ENCODE measurements around the gene TASP1. TPM values are rescaled to one million over a fixed set of nuclear protein-coding genes. Genes with fewer than 3 reads are reported as not detected.
A peak's percentile ranks its signal among the peaks of the same experiment; 100 is the strongest.
"Not testable (repeated sequence)": the region's sequence is repeated elsewhere in the genome, so short reads cannot be mapped to it uniquely, and the experiment has no call there.

The TASP1 gene
- total RNA-seq, 1 donor from 2014 or later = 14.9 TPM

- peaks cover 2% of the 10 kb centered on the region for H3K27me3 Mint-ChIP-seq
- no peaks in the 10 kb centered on the region for H3K36me3 Mint-ChIP-seq (ENCODE audit: low read depth)
- DNase-seq = no peak
- H3K27ac Mint-ChIP-seq = no peak overlapping the region
- intact Hi-C loops (cut with micrococcal nuclease) = no loop called here
- no peaks in the 10 kb centered on the region for H3K9me3 Mint-ChIP-seq
- H3K4me1 Mint-ChIP-seq = no peaks in the 10 kb centered on the region
- H3K4me3 Mint-ChIP-seq = no peak overlapping the region
Observed at GRCh38 chr20:13665709-13666395, 27.1 kb upstream of the TASP1 start.

DNA sequence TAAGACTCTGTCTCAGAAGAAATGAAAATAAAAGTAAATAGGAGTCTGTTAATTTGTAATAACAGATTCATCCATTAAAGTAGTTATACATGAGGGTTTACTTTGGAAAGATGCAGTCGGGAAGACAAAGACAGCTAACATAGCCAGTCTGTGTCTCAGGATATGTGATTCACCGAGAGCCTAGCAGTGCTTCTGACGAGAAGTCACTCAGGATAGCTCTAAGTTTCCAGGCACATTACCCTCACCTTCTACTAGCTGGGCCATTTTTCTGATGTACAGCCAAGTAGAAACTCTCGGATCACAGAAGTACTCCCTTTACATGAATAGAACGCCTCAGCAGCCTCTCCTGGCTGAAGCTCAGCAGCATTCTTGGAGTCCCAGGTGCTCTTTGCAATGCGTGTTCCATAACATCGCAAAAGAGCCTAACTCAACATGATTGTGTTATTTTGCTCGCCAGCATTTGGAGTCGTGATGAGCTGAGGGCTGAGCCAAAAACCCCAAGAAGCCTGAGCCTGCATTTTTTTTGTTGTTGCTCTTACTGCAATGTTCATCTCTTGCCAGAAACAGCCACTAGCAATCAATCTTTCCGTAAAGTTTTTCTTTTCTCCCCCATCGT is 22.4 kb upstream of the TASP1 start:
- intact Hi-C loops (cut with micrococcal nuclease) = no loop called here
- Mint-ChIP-seq H3K4me1 (no peaks in the 10 kb centered on the region), H3K36me3 (ENCODE audit: low read depth) (no peaks in the 10 kb centered on the region), H3K4me3 (no peak overlapping the region), H3K9me3 (no peaks in the 10 kb centered on the region), H3K27me3 (no peaks in the 10 kb centered on the region), H3K27ac (no peak overlapping the region)
- DNase-seq = no peak

DNA sequence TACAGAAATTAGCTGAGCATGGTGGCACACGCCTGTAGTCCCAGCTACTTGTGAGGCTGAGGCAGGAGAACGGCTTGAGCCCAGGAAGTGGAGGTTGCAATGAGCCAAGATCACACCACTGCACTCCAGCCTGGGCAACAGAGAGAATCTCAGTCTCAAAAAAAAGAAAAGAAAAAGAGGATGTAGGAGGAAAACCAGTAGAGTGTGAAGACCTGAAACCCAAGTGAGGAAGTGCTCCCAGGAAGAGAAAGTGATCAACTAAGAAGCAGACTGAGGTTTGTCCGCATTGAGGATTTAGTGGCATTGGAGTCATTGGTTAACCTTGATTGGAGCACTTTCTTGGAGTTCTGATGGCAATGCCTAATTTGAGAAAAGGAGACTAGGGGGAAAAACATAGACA is 20.6 kb upstream of the TASP1 start:
- intact Hi-C loops (cut with micrococcal nuclease) = no loop called here
- DNase-seq = no peak
- no peak overlapping the region for H3K4me3 Mint-ChIP-seq
- H3K27me3 Mint-ChIP-seq = no peaks in the 10 kb centered on the region
- no peak overlapping the region for H3K27ac Mint-ChIP-seq
- H3K4me1 Mint-ChIP-seq = no peaks in the 10 kb centered on the region
- H3K9me3 Mint-ChIP-seq = no peaks in the 10 kb centered on the region
- no peaks in the 10 kb centered on the region for H3K36me3 Mint-ChIP-seq (ENCODE audit: low read depth)

DNA sequence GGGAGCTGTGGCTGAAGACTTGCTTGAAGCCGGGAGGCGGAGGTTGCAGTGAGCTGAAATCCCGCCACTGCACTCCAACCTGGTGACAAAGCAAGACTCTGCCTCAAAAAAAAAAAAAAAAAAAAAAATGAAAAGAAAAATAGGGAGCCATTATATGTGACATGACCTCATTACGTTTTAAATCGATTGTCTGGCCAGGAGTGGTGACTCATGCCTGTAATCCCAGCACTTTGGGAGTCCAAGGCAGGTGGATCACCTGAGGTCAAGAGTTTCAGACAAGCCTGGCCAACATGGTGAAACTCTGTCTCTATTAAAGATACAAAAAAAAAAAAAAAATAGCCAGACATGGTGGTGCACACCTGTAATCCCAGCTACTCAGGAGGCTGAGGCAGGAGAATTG is 19.3 kb upstream of the TASP1 start:
- H3K9me3 Mint-ChIP-seq; H3K27ac Mint-ChIP-seq; DNase-seq; H3K27me3 Mint-ChIP-seq; H3K4me1 Mint-ChIP-seq; H3K36me3 Mint-ChIP-seq (ENCODE audit: low read depth); H3K4me3 Mint-ChIP-seq; intact Hi-C loops (cut with micrococcal nuclease): not testable (repeated sequence)

DNA sequence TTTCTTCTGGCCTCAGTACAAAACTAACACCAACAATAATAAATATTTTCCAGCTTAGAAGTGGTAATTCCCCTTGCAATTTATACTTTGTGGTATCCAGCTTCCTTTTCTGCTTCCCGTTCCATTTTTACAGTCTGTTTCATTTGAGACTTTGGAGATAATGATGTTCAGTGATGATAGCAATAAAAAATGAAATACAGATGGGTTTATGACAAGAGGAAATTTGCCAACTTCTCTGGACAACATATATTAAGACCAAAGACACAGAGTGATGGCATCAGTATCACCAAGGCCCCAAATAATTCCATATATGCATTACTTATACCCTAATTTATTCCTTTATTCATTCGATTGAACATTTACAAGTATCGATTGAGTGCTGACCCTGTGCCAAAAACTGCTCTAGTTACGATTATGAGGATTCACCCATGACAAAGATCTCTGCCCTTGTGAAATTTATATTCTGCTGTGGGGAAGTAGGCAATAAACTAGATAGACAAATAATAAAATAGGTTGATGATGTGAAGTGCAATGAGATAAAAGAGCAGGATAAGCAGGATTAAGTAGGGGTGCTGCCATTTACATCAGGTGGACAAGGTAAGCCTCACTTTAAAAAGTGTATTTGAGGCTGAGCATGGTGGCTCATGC is 18.1 kb upstream of the TASP1 start:
- Mint-ChIP-seq H3K4me1 (no peaks in the 10 kb centered on the region), H3K4me3 (no peak overlapping the region), H3K27ac (no peak overlapping the region), H3K36me3 (ENCODE audit: low read depth) (no peaks in the 10 kb centered on the region), H3K27me3 (peaks cover 4% of the 10 kb centered on the region), H3K9me3 (no peaks in the 10 kb centered on the region)
- no peak for DNase-seq
- intact Hi-C loops (cut with micrococcal nuclease) = no loop called here

GRCh38 chr20:13654463-13655023 is 15.8 kb upstream of the TASP1 start:
- H3K27ac Mint-ChIP-seq = no peak overlapping the region
- H3K36me3 Mint-ChIP-seq (ENCODE audit: low read depth) = no peaks in the 10 kb centered on the region
- H3K9me3 Mint-ChIP-seq = no peaks in the 10 kb centered on the region
- H3K27me3 Mint-ChIP-seq = peaks cover 4% of the 10 kb centered on the region
- no peaks in the 10 kb centered on the region for H3K4me1 Mint-ChIP-seq
- DNase-seq = no peak
- intact Hi-C loops (cut with micrococcal nuclease) = no loop called here
- no peak overlapping the region for H3K4me3 Mint-ChIP-seq

- Mint-ChIP-seq H3K36me3 (ENCODE audit: low read depth) (no peaks in the 10 kb centered on the region), H3K4me1 (no peaks in the 10 kb centered on the region)
- intact Hi-C loops (cut with micrococcal nuclease) = no loop called here
Observed at GRCh38 chr20:13650474-13650873, 11.7 kb upstream of the TASP1 start.

GRCh38 chr20:13648291-13649228 is 9.8 kb upstream of the TASP1 start:
- intact Hi-C loops (cut with micrococcal nuclease) = no loop called here
- Mint-ChIP-seq H3K4me3 (no peak overlapping the region), H3K4me1 (no peaks in the 10 kb centered on the region), H3K9me3 (no peaks in the 10 kb centered on the region), H3K27me3 (peaks cover 6% of the 10 kb centered on the region), H3K27ac (no peak overlapping the region), H3K36me3 (ENCODE audit: low read depth) (no peaks in the 10 kb centered on the region)
- DNase-seq = no peak

More at GRCh38 chr20:13650474-13650873, 11.7 kb upstream of the TASP1 start:
- H3K27ac Mint-ChIP-seq = no peak overlapping the region
- no peak overlapping the region for H3K4me3 Mint-ChIP-seq
- no peaks in the 10 kb centered on the region for H3K9me3 Mint-ChIP-seq
- no peak for DNase-seq
- peaks cover 6% of the 10 kb centered on the region for H3K27me3 Mint-ChIP-seq

GRCh38 chr20:13644010-13644409 is 5.3 kb upstream of the TASP1 start:
- Mint-ChIP-seq H3K4me1 (peaks cover 3% of the 10 kb centered on the region), H3K27me3 (peaks cover 6% of the 10 kb centered on the region), H3K4me3 (no peak overlapping the region), H3K36me3 (ENCODE audit: low read depth) (no peaks in the 10 kb centered on the region), H3K9me3 (no peaks in the 10 kb centered on the region), H3K27ac (no peak overlapping the region)
- no peak for DNase-seq
- intact Hi-C loops (cut with micrococcal nuclease) = no loop called here

- intact Hi-C loops (cut with micrococcal nuclease) = loop anchor here (5.0 to 10.0 kb wide), 3 partner anchors 334 to 1747 kb away; no protein-coding TSS in a partner anchor
- H3K4me3 Mint-ChIP-seq = peak overlapping the region; percentile 99
- H3K4me1 Mint-ChIP-seq = peaks cover 20% of the 10 kb centered on the region
- peaks cover 4% of the 10 kb centered on the region for H3K27me3 Mint-ChIP-seq
- peaks cover 4% of the 10 kb centered on the region for H3K36me3 Mint-ChIP-seq (ENCODE audit: low read depth)
- H3K9me3 Mint-ChIP-seq = no peaks in the 10 kb centered on the region
- peak overlapping the region; percentile 85 for H3K27ac Mint-ChIP-seq
- DNase-seq = no peak
Observed at GRCh38 chr20:13639150-13639497, 392 bp upstream of the TASP1 start.

GRCh38 chr20:13638162-13638495 is 603 bp downstream of the TASP1 start:
- intact Hi-C loops (cut with micrococcal nuclease) = loop anchor here (1.0 to 10.0 kb wide), 4 partner anchors 147 to 1746 kb away; partner anchors contain the start of gene NDUFAF5
- no peak for DNase-seq
- H3K27me3 Mint-ChIP-seq = peaks cover 2% of the 10 kb centered on the region
- H3K4me3 Mint-ChIP-seq = peak overlapping the region; percentile 99
- peak overlapping the region; percentile 85 for H3K27ac Mint-ChIP-seq
- no peaks in the 10 kb centered on the region for H3K9me3 Mint-ChIP-seq
- H3K4me1 Mint-ChIP-seq = peaks cover 20% of the 10 kb centered on the region
- H3K36me3 Mint-ChIP-seq (ENCODE audit: low read depth) = peaks cover 4% of the 10 kb centered on the region

DNA sequence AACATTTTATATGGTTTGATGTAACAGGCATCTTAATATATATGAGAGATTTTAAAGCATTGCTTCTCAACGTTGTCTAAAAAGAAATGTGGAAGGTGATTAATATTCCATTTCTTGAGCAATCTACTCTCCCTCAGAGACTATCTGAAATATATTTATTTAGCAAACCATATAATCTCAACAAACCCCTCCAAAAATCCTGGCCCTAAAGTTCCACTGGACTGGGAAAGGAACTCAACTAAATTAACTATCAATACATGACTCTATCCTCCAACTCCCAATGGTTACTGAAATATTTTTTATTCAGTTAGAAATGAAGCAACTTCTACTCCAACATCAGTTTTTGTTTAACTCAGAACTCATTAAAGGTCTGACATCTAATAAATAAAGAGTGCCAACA is 6.3 kb downstream of the TASP1 start:
- H3K36me3 Mint-ChIP-seq (ENCODE audit: low read depth) = peaks cover 14% of the 10 kb centered on the region
- H3K4me3 Mint-ChIP-seq = no peak overlapping the region
- no peaks in the 10 kb centered on the region for H3K27me3 Mint-ChIP-seq
- H3K27ac Mint-ChIP-seq = no peak overlapping the region
- intact Hi-C loops (cut with micrococcal nuclease) = loop anchor here (10.0 kb wide), 1 partner anchor 328 kb away; no protein-coding TSS in a partner anchor
- DNase-seq = no peak
- H3K4me1 Mint-ChIP-seq = peaks cover 9% of the 10 kb centered on the region
- no peaks in the 10 kb centered on the region for H3K9me3 Mint-ChIP-seq

DNA sequence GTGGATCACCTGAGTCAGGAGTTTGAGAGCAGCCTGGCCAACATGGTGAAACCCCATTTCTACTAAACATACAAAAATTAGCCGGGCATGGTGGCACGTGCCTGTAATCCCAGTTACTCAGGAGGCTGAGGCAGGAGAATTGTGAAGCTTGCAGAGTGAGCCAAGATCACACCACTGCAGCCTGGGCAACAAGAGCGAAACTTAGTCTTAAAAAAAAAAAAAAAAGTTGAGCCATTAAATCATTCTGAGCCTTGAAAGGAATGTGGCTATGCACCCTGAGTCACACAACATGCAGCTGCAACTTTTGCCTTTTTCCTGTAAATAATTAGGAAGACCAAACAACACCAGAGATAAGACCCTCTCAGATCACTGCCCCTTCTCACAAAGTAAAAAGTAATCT is 11.2 kb downstream of the TASP1 start:
- H3K27me3 Mint-ChIP-seq; DNase-seq; H3K27ac Mint-ChIP-seq; intact Hi-C loops (cut with micrococcal nuclease); H3K4me1 Mint-ChIP-seq; H3K4me3 Mint-ChIP-seq; H3K9me3 Mint-ChIP-seq: not testable (repeated sequence)
- H3K36me3 Mint-ChIP-seq (ENCODE audit: low read depth) = peaks cover 23% of the 10 kb centered on the region

All from activated CD4-positive, alpha-beta T cell treated with anti-CD3 and anti-CD28 coated beads, Interleukin-2, amount 10 ng/mL, durations not matched to agents 24 days and 14 days (primary cell).